Measurements from ENCODE around the gene CALM1.

The CALM1 gene

GRCh38 chr14:90396341-90397339 lies at the start of gene CALM1:
Gene CALM1, plus strand, starts transcription at chr14:90397029. Its CDS starts 202 bp downstream, at chr14:90397231.
- DNase-seq = peak; percentile 98
- peak; percentile 75 for ATAC-seq

GRCh38 chr14:90348270-90348669 lies 48.6 kb upstream of the CALM1 start:
- no peak for ATAC-seq
- DNase-seq = no peak

GRCh38 chr14:90349739-90350138 lies 47.1 kb upstream of the CALM1 start:
- no peak for DNase-seq
- no peak for ATAC-seq

- DNase-seq (no peak), ATAC-seq (no peak)
Observed at GRCh38 chr14:90354551-90355298, 42.1 kb upstream of the CALM1 start.

- DNase-seq = no peak
- no peak for ATAC-seq
Observed at GRCh38 chr14:90355540-90356518, 41.0 kb upstream of the CALM1 start.

- DNase-seq (no peak), ATAC-seq (no peak)
Observed at GRCh38 chr14:90356925-90357324, 39.9 kb upstream of the CALM1 start.

- DNase-seq (no peak), ATAC-seq (no peak)
Observed at GRCh38 chr14:90358359-90358758, 38.5 kb upstream of the CALM1 start.

- DNase-seq (no peak), ATAC-seq (no peak)
Observed at GRCh38 chr14:90361865-90362557, 34.8 kb upstream of the CALM1 start.

GRCh38 chr14:90362558-90362896 lies 34.3 kb upstream of the CALM1 start:
- DNase-seq (no peak), ATAC-seq (no peak)

GRCh38 chr14:90368946-90369721 lies 27.7 kb upstream of the CALM1 start:
- ATAC-seq = no peak

GRCh38 chr14:90373887-90374286 lies 22.9 kb upstream of the CALM1 start:
- DNase-seq = no peak
- no peak for ATAC-seq

More at GRCh38 chr14:90368946-90369721, 27.7 kb upstream of the CALM1 start:
- no peak for DNase-seq

- ATAC-seq (no peak), DNase-seq (no peak)
Observed at GRCh38 chr14:90374813-90375212, 22.0 kb upstream of the CALM1 start.

- ATAC-seq (no peak), DNase-seq (no peak)
Observed at GRCh38 chr14:90375934-90376333, 20.9 kb upstream of the CALM1 start.

GRCh38 chr14:90378249-90378648 lies 18.6 kb upstream of the CALM1 start:
- DNase-seq (no peak), ATAC-seq (no peak)

GRCh38 chr14:90379106-90379505 lies 17.7 kb upstream of the CALM1 start:
- no peak for DNase-seq

GRCh38 chr14:90381011-90381786 lies 15.6 kb upstream of the CALM1 start:
- no peak for ATAC-seq

More at GRCh38 chr14:90379106-90379505, 17.7 kb upstream of the CALM1 start:
- ATAC-seq = no peak

GRCh38 chr14:90381999-90382451 lies 14.8 kb upstream of the CALM1 start:
- peak; percentile 49 for DNase-seq
- ATAC-seq = no peak

More at GRCh38 chr14:90381011-90381786, 15.6 kb upstream of the CALM1 start:
- DNase-seq = no peak

- DNase-seq (peak; percentile 72), ATAC-seq (peak; percentile 28)
Observed at GRCh38 chr14:90382491-90383125, 14.2 kb upstream of the CALM1 start.

Measured in stimulated activated naive CD8-positive, alpha-beta T cell treated with anti-CD3 and anti-CD28 coated beads, Interleukin-15, Interleukin-2, amounts not matched to agents 100 U/mL and 50 U/mL, for 24 hours (primary cell).